Adrenal gland (tissue), 12 donors: ENCODE measurements around the gene APOD. TPM values are rescaled to one million over a fixed set of nuclear protein-coding genes. Genes with fewer than 3 reads are reported as not detected.

Experiments
- DNase-seq, 7 donors: peaks; one replicate each; pipeline ENCODE4 v3.0.0-alpha.2; 2019 to 2020
- H3K27ac ChIP-seq, 5 donors: fragments of 200-600 bp; sonication (generic) in 4 of 5; 1 replicate in 3 of 5; 2 replicates in 2 of 5; pipeline versions ENCODE4 v1.5.1 to v1.8.0; 2016 to 2020; ENCODE audit warnings: mild to moderate bottlenecking in 1 of 5
- H3K27me3 ChIP-seq: fragments of 200-600 bp; 2 replicates; pipeline ENCODE4 v1.8.0; 2021
- H3K36me3 ChIP-seq, 2 donors: fragments of 200-600 bp; replicated peaks in 1 of 2; 1 replicate in 1 of 2; 2 replicates in 1 of 2; pipeline versions ENCODE4 v1.5.1 to v1.8.0; 2018 to 2022
- H3K4me1 ChIP-seq, 2 donors: fragments of 200-600 bp; replicated peaks in 1 of 2; 1 replicate in 1 of 2; 2 replicates in 1 of 2; pipeline versions ENCODE4 v1.5.1 to v1.8.0; 2018 to 2021
- H3K4me3 ChIP-seq, 4 donors: fragments of 200-600 bp; sonication (generic) in 3 of 4; one replicate each; pipeline ENCODE4 v1.5.1; 2016 to 2018
- H3K9me3 ChIP-seq, 3 donors: fragments of 200-600 bp; sonication (generic) in 1 of 3; replicated peaks in 1 of 3; 1 replicate in 2 of 3; 2 replicates in 1 of 3; pipeline versions ENCODE4 v1.5.1 to v1.8.0; 2016 to 2021
- POLR2A ChIP-seq, 2 donors: fragments of 450-650 bp; IDR thresholded peaks; one replicate each; pipeline ENCODE4 v1.6.1; 2017; ENCODE audit warnings: antibody characterized with exemption in 2 of 2, mild to moderate bottlenecking in 2 of 2, moderate library complexity in 1 of 2
- WGBS, 4 donors: extraction: QIAGEN DNeasy Blood & Tissue Kit in 2 of 4; methylation state at CpG; one replicate each; pipeline versions ENCODE4 v1.1.5 to v1.1.7; 2013 to 2017; 5-methylcytosine and 5-hydroxymethylcytosine counted together
- intact Hi-C, 2 donors: fragments of 100-400 bp; cut with DNase I; formaldehyde crosslinking; loops; one replicate each; pipeline versions ENCODE4 v1.14.1 to v1.15.0; 2022 to 2023
- polyA plus RNA-seq, 3 donors: library from polyadenylated mRNA; stranded (reverse); fragments of 200-250 nt in 2 of 3; fragments of 350-450 nt in 1 of 3; fragmentation: Illumina TruSeq in 1 of 3; extraction: RNeasy Lipid Tissue Mini Kit (QIAGEN cat#74804) in 1 of 3; gene quantifications; one replicate each; pipeline ENCODE4 v1.2.3, GENCODE V29; 2013 to 2014
- total RNA-seq, 9 donors: library from RNA; depleted of rRNA in 4 of 9; stranded (reverse); fragments of >200 nt in 4 of 9; fragments of 120-200 nt in 1 of 9; fragmentation: NEBNext Ultra II Directional in 1 of 9; extraction: Animal tissue kit (Norgen Biotek cat#: 25700) in 1 of 9; gene quantifications; one replicate each; pipeline versions ENCODE4 v1.1.0 to v1.2.4, GENCODE V29; 2013 to 2023
- TF ChIP-seq, protein P1 (sequence below), 6 experiments: fragments of 450-650 bp in 4 of 6; fragments of 200-600 bp in 2 of 6; sonication (generic) in 1 of 6; IDR thresholded peaks; 1 replicate in 5 of 6; 2 replicates in 1 of 6; pipeline versions ENCODE4 v1.5.1 to v1.8.0; 2016 to 2021; ENCODE audit warnings: antibody characterized with exemption in 6 of 6, mild to moderate bottlenecking in 2 of 6, moderate library complexity in 1 of 6
- donor health status: healthy with polysubstance abuse.
- donor health status: Bipolar disorder and iron deficiency.
- donor health status: DM: yes; HTN: yes; CAD: no.
- donor health status: DM: no; HTN: no; CAD: no.
- donor health status: DM: no; HTN: no; CAD: no.
- donor health status: DM: yes; HTN: yes; CAD: no.

APOD gene
- total and polyA plus RNA-seq, 12 donors: 5.1 to 523 (median 38.9) TPM

DNA sequence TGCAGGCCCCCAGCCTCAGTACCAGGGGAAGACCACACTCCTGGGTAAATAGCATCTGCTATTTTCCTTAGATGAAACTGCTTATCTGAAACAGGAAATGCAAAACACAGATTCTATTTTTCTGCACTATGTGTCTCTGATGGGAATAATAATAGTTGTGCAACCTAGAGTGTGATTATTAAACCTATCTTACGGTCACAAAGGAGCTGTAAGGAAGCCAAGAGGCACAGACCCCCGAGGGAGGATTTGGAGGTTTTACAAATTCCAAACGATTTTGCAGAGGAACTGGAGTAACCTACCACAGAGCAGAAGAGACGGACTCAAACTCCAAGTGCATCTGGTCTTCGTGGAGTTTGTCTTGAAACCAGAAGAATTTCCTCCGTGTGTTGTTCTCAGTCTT lies 14.1 kb upstream of the APOD start:
- Histone ChIP-seq H3K4me1 (no peaks in the 10 kb centered on the region), H3K27ac (no peak overlapping the region), H3K9me3 (no peaks in the 10 kb centered on the region), H3K4me3 (no peak overlapping the region), H3K36me3 (no peaks in the 10 kb centered on the region), H3K27me3 (no peaks in the 10 kb centered on the region)
- TF ChIP-seq, protein P1, sequence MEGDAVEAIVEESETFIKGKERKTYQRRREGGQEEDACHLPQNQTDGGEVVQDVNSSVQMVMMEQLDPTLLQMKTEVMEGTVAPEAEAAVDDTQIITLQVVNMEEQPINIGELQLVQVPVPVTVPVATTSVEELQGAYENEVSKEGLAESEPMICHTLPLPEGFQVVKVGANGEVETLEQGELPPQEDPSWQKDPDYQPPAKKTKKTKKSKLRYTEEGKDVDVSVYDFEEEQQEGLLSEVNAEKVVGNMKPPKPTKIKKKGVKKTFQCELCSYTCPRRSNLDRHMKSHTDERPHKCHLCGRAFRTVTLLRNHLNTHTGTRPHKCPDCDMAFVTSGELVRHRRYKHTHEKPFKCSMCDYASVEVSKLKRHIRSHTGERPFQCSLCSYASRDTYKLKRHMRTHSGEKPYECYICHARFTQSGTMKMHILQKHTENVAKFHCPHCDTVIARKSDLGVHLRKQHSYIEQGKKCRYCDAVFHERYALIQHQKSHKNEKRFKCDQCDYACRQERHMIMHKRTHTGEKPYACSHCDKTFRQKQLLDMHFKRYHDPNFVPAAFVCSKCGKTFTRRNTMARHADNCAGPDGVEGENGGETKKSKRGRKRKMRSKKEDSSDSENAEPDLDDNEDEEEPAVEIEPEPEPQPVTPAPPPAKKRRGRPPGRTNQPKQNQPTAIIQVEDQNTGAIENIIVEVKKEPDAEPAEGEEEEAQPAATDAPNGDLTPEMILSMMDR (IDR thresholded peaks at IDR 0.05): no peak
- no peak for TF ChIP-seq POLR2A (IDR thresholded peaks at IDR 0.05)
- intact Hi-C loops: no loop called here
- peak in 1 of 7 donors; percentile 31 for DNase-seq
- WGBS, 4 donors: 60 to 63% (median 61%) methylated on average over 6 of the region's 6 CpGs

GRCh38 chr3:195597229-195597628 lies 13.5 kb upstream of the APOD start:
- H3K36me3 ChIP-seq: no peaks in the 10 kb centered on the region
- TF ChIP-seq, protein P1 (IDR thresholded peaks at IDR 0.05): no peak
- no peak for TF ChIP-seq POLR2A (IDR thresholded peaks at IDR 0.05)
- H3K4me1 ChIP-seq: no peaks in the 10 kb centered on the region
- 50 to 66% (median 56%) methylated on average over 2 of the region's 2 CpGs for WGBS, 4 donors
- DNase-seq: peak in 1 of 7 donors; percentile 15
- H3K27me3 ChIP-seq: no peaks in the 10 kb centered on the region
- H3K9me3 ChIP-seq: no peaks in the 10 kb centered on the region
- no peak overlapping the region for H3K27ac ChIP-seq
- intact Hi-C loops: no loop called here
- H3K4me3 ChIP-seq: no peak overlapping the region

GRCh38 chr3:195596765-195597171 lies 13.0 kb upstream of the APOD start:
- peak in 1 of 7 donors; percentile 13 for DNase-seq
- no peaks in the 10 kb centered on the region for H3K9me3 ChIP-seq
- H3K4me3 ChIP-seq: no peak overlapping the region
- no peak overlapping the region for H3K27ac ChIP-seq
- H3K4me1 ChIP-seq: no peaks in the 10 kb centered on the region
- H3K27me3 ChIP-seq: no peaks in the 10 kb centered on the region
- intact Hi-C loops: no loop called here
- WGBS, 4 donors: 57 to 75% (median 61%) methylated on average over 3 of the region's 3 CpGs
- TF ChIP-seq, protein P1 (IDR thresholded peaks at IDR 0.05): no peak
- TF ChIP-seq POLR2A (IDR thresholded peaks at IDR 0.05): no peak
- no peaks in the 10 kb centered on the region for H3K36me3 ChIP-seq

DNA sequence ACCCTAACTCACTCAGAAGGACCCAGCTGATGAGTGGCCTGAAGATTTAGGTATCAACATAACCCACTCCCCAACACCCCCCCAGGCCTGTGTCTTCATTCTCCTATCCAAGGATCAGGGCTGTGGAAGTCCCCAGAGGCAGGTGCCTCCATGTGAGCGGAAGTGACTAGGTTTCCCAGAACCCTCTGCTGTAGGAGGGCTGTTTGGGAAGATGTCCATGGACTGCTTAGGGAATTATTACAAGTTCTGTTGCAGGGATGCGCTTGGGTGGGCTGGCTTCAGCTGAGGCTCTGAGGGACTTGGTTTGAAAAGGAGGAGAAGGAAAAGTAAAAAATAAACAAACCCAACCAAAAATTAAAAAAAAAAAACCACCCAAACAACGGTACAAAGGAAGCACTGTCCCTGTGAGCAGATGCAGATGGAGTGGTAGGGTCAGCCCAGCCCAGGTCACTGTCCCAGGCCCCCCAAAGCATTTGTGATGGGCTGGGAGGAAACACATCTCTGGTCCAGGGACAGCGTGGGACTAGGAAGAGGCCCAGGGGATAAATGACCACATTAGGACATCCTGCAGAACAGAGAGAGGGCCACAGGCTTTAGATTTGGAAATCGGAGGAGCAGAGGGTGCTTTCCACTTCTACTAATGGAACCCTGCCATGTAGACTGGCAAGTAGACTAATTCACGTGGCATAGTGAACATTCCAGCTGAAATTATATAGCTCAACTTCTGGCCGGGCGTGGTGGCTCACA lies 12.2 kb upstream of the APOD start:
- Histone ChIP-seq H3K4me3 (no peak overlapping the region), H3K4me1 (no peaks in the 10 kb centered on the region), H3K36me3 (no peaks in the 10 kb centered on the region), H3K27ac (no peak overlapping the region), H3K27me3 (no peaks in the 10 kb centered on the region), H3K9me3 (no peaks in the 10 kb centered on the region)
- TF ChIP-seq POLR2A (IDR thresholded peaks at IDR 0.05): no peak
- TF ChIP-seq, protein P1 (IDR thresholded peaks at IDR 0.05): no peak
- DNase-seq: no peak
- intact Hi-C loops: no loop called here
- WGBS, 4 donors: 79 to 83% (median 82%) methylated on average over 5 to 8 of the region's 8 CpGs
